SK-N-SH (cell line): ENCODE measurements around the gene HCRTR2. TPM values are rescaled to one million over a fixed set of nuclear protein-coding genes. Genes with fewer than 3 reads are reported as not detected.
"Not testable (repeated sequence)": the region's sequence is repeated elsewhere in the genome, so short reads cannot be mapped to it uniquely, and the experiment has no call there.

Source experiments
- CTCF ChIA-PET: fragments of 300-600, 350-600 bp; formaldehyde crosslinking; extraction: SDS; loops from one replicate; lab custom pipeline; 2021; lab: Yijun Ruan, JAX
- POLR2A ChIA-PET: fragments of 350-600 bp; sonication (Branson Sonifier 250); formaldehyde crosslinking; extraction: SDS; loops from one replicate; lab custom pipeline; 2020; ENCODE audit warnings: antibody characterized with exemption, inconsistent platforms; lab: Yijun Ruan, JAX
- DNase-seq: peaks from one replicate; pipeline ENCODE4 v3.0.0; 2012
- H2AFZ ChIP-seq: fragments of 200-600 bp; sonication (generic); 2 replicates; pipeline ENCODE4 v1.8.1; 2016; ENCODE audit warnings: antibody characterized with exemption, mild to moderate bottlenecking, low read depth
- H3F3A ChIP-seq: fragments of 200-600 bp; sonication (generic); replicated peaks from 2 replicates; pipeline ENCODE3; 2016; ENCODE audit warnings: antibody characterized with exemption, mild to moderate bottlenecking; ENCODE audit not compliant: insufficient read depth
- H3K27ac ChIP-seq, 2 experiments: fragments of 200-500 bp in 1 of 2; fragments of 200-600 bp in 1 of 2; sonication (Bioruptor generic) in 1 of 2; sonication (generic), shearing (Covaris generic) in 1 of 2; 2 replicates each; pipeline versions ENCODE4 v1.5.1 to v1.6.1; 2014 to 2016; ENCODE audit warnings: low read depth in 2 of 2, inconsistent platforms in 1 of 2, low read length in 1 of 2, mild to moderate bottlenecking in 1 of 2, mixed read lengths in 1 of 2
- H3K27me3 ChIP-seq: fragments of 200-600 bp; sonication (generic), shearing (Covaris generic); 2 replicates; pipeline ENCODE4 v1.6.1; 2016; ENCODE audit warnings: mixed run types; ENCODE audit not compliant: insufficient read depth
- H3K36me3 ChIP-seq, 2 experiments: fragments of 200-500 bp in 1 of 2; fragments of 200-600 bp in 1 of 2; sonication (Bioruptor generic) in 1 of 2; sonication (generic) in 1 of 2; replicated peaks in 1 of 2; 2 replicates each; pipeline versions ENCODE3 to v1.5.1; 2014 to 2016; ENCODE audit warnings: low read length in 1 of 2, mild to moderate bottlenecking in 1 of 2; ENCODE audit not compliant: insufficient read depth in 2 of 2, control insufficient read depth in 1 of 2
- H3K4me1 ChIP-seq, 2 experiments: fragments of 200-500 bp in 1 of 2; fragments of 200-600 bp in 1 of 2; sonication (Bioruptor generic) in 1 of 2; sonication (generic), shearing (Covaris generic) in 1 of 2; 2 replicates each; pipeline versions ENCODE4 v1.5.1 to v1.6.1; 2014 to 2016; ENCODE audit warnings: low read depth in 1 of 2, low read length in 1 of 2, mixed run types in 1 of 2; ENCODE audit not compliant: insufficient read depth in 2 of 2, control insufficient read depth in 1 of 2
- H3K4me2 ChIP-seq: fragments of 200-600 bp; sonication (generic), shearing (Covaris generic); 2 replicates; pipeline ENCODE4 v1.6.1; 2017; ENCODE audit warnings: mixed run types
- H3K4me3 ChIP-seq, 2 experiments: fragments of 200-500 bp in 1 of 2; fragments of 200-600 bp in 1 of 2; sonication (Bioruptor generic) in 1 of 2; sonication (generic), shearing (Covaris generic) in 1 of 2; 2 replicates each; pipeline versions ENCODE4 v1.5.1 to v1.8.1; 2014 to 2016; ENCODE audit warnings: low read depth in 2 of 2, inconsistent platforms in 1 of 2, low read length in 1 of 2, mild to moderate bottlenecking in 1 of 2, mixed read lengths in 1 of 2, moderate library complexity in 1 of 2
- H3K79me2 ChIP-seq: fragments of 200-600 bp; sonication (generic); 2 replicates; pipeline ENCODE4 v1.8.1; 2017; ENCODE audit warnings: mild to moderate bottlenecking; ENCODE audit not compliant: insufficient read depth
- H3K9ac ChIP-seq: fragments of 200-600 bp; sonication (generic); 2 replicates; pipeline ENCODE4 v1.6.1; 2017; ENCODE audit warnings: mixed run types
- H3K9me2 ChIP-seq: fragments of 200-600 bp; sonication (generic); 2 replicates; pipeline ENCODE4 v1.6.1; 2017; ENCODE audit warnings: mixed run types
- H3K9me3 ChIP-seq: fragments of 200-600 bp; sonication (generic); 2 replicates; pipeline ENCODE4 v1.6.1; 2017; ENCODE audit warnings: mixed run types, mild to moderate bottlenecking, moderate library complexity
- H4K20me1 ChIP-seq: fragments of 200-600 bp; sonication (generic); 2 replicates; pipeline ENCODE4 v1.6.1; 2017; ENCODE audit warnings: mild to moderate bottlenecking, mixed run types; ENCODE audit not compliant: insufficient read depth
- CHD2 ChIP-seq: fragments of 150-350 bp; IDR thresholded peaks from 2 replicates; pipeline ENCODE4 v1.6.1; 2018; ENCODE audit warnings: low read length; ENCODE audit not compliant: partially characterized antibody
- ELF1 ChIP-seq: IDR thresholded peaks from 2 replicates; pipeline ENCODE4 v1.4.0; 2012
- EZH2phosphoT487 ChIP-seq: fragments of 200-600 bp; sonication (generic); IDR thresholded peaks from 2 replicates; pipeline ENCODE4 v1.6.1; 2017; ENCODE audit warnings: low read depth, mixed run types, mild to moderate bottlenecking, antibody characterized with exemption, moderate library complexity, borderline replicate concordance
- FOSL2 ChIP-seq: IDR thresholded peaks from 2 replicates; pipeline ENCODE4 v1.4.0; 2012; ENCODE audit warnings: low read depth, mild to moderate bottlenecking, moderate library complexity, borderline replicate concordance
- GABPA ChIP-seq: IDR thresholded peaks from 2 replicates; pipeline ENCODE4 v1.4.0; 2012; ENCODE audit warnings: low read depth, mild to moderate bottlenecking
- POLR2AphosphoS5 ChIP-seq: IDR thresholded peaks from 2 replicates; pipeline ENCODE4 v1.6.1; 2012; ENCODE audit warnings: low read depth, low read length
- RAD21 ChIP-seq: IDR thresholded peaks from 2 replicates; pipeline ENCODE4 v1.6.1; 2012; ENCODE audit warnings: mild to moderate bottlenecking, low read length
- SIN3A ChIP-seq: IDR thresholded peaks from 2 replicates; pipeline ENCODE4 v1.6.1; 2012; ENCODE audit warnings: low read depth, mild to moderate bottlenecking, low read length, moderate library complexity, borderline replicate concordance
- SMC3 ChIP-seq: IDR thresholded peaks from 2 replicates; pipeline ENCODE4 v1.6.1; 2012; ENCODE audit warnings: low read depth, low read length, improper control_type of control experiment
- TAF1 ChIP-seq: IDR thresholded peaks from 2 replicates; pipeline ENCODE4 v1.6.1; 2012; ENCODE audit warnings: low read depth, mild to moderate bottlenecking, low read length, moderate library complexity, borderline replicate concordance
- TEAD4 ChIP-seq: IDR thresholded peaks from 2 replicates; pipeline ENCODE4 v1.4.0; 2012; ENCODE audit warnings: mild to moderate bottlenecking, borderline replicate concordance; ENCODE audit not compliant: insufficient read depth
- WGBS: methylation state at CpG from one replicate; pipeline ENCODE4 v1.1.6; 2017; ENCODE audit warnings: low lambda C conversion rate; 5-methylcytosine and 5-hydroxymethylcytosine counted together
- polyA plus RNA-seq, 3 experiments: library from polyadenylated mRNA; depleted of rRNA; stranded (reverse); fragments of >200 nt; gene quantifications; 2 replicates each; pipeline ENCODE4 v1.2.3, GENCODE V29; 2012
- TF ChIP-seq, protein P1 (sequence below): fragments of 200-600 bp; sonication (generic); IDR thresholded peaks from 2 replicates; pipeline ENCODE4 v1.6.1; 2017; ENCODE audit warnings: antibody characterized with exemption, mild to moderate bottlenecking, moderate library complexity
- TF ChIP-seq, protein P2 (sequence below): fragments of 150-350 bp; IDR thresholded peaks from 2 replicates; pipeline ENCODE4 v1.6.1; 2016; ENCODE audit warnings: mild to moderate bottlenecking, low read depth, low read length
- TF ChIP-seq, protein P3 (sequence below): IDR thresholded peaks from 2 replicates; pipeline ENCODE4; 2012
- TF ChIP-seq, protein P4 (sequence below): fragments of 150-350 bp; IDR thresholded peaks from 2 replicates; pipeline ENCODE4 v1.6.1; 2017; ENCODE audit warnings: antibody characterized with exemption, low read length, low read depth, borderline replicate concordance
- TF ChIP-seq, protein P5 (sequence below): IDR thresholded peaks from 2 replicates; pipeline ENCODE4 v1.4.0; 2012; ENCODE audit warnings: low read depth, borderline replicate concordance

HCRTR2 gene
- polyA plus RNA-seq, 1 of the 3 experiments (the other 2 are of a cell fraction): not detected

DNA sequence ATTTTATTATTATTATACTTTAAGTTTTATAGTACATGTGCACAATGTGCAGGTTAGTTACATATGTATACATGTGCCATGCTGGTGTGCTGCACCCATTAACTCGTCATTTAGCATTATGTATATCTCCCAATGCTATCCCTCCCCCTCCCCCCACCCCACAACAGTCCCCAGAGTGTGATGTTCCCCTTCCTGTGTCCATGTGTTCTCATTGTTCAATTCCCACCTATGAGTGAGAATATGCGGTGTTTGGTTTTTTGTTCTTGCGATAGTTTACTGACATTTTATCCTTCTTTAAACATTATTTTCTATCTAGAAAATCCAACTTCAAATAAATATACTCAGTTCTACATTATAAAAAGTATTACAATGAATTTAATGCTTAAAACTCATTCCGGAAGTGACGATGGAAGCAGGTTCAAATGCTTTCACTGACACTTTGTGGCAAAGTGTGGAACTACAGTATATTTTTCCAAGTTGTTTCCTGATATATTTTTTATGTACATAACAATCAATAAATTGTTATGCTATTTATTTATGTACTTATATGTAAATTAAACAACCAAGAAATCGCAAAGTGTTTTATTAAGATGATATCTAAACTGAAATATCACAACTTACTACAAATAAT is 66.8 kb downstream of the HCRTR2 start:
- DNase-seq: peak; percentile 9
- H3K79me2 ChIP-seq, H3K4me1 ChIP-seq, H3K9ac ChIP-seq, H2AFZ ChIP-seq, H3F3A ChIP-seq, H4K20me1 ChIP-seq, H3K4me2 ChIP-seq, H3K27ac ChIP-seq, POLR2A ChIA-PET, H3K9me2 ChIP-seq, H3K4me3 ChIP-seq, H3K27me3 ChIP-seq, H3K36me3 ChIP-seq, H3K9me3 ChIP-seq: not testable (repeated sequence)
- WGBS: 35% methylated on average over 6 of the region's 6 CpGs
- peak; percentile 68 for TF ChIP-seq RAD21
- TF ChIP-seq, protein P1, sequence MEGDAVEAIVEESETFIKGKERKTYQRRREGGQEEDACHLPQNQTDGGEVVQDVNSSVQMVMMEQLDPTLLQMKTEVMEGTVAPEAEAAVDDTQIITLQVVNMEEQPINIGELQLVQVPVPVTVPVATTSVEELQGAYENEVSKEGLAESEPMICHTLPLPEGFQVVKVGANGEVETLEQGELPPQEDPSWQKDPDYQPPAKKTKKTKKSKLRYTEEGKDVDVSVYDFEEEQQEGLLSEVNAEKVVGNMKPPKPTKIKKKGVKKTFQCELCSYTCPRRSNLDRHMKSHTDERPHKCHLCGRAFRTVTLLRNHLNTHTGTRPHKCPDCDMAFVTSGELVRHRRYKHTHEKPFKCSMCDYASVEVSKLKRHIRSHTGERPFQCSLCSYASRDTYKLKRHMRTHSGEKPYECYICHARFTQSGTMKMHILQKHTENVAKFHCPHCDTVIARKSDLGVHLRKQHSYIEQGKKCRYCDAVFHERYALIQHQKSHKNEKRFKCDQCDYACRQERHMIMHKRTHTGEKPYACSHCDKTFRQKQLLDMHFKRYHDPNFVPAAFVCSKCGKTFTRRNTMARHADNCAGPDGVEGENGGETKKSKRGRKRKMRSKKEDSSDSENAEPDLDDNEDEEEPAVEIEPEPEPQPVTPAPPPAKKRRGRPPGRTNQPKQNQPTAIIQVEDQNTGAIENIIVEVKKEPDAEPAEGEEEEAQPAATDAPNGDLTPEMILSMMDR: peak; percentile 68
- peak; percentile 27 for TF ChIP-seq SMC3
- CTCF ChIA-PET: interaction anchor here (2.2 kb wide), 1 partner anchor 524 kb away, joined by 4 read pairs; no protein-coding TSS in a partner anchor

DNA sequence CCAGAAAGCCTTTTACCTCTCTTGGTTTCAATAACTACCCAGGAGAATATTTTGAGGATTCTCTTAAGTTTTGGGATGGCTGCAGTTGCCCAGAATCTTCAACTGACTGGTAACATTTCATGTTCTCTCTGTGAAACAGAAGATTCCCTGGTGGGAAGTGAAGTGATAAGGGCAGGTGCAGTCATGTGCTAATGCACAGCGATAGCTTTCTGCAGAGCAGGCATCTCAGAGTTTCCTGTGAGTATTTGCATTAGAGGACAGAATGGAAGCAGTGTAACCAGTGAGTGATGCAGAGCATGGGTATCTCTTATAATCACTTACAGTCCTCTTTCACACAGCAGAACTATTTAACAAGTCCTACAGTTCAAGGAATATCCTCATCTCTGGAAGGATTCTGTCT is 76.1 kb downstream of the HCRTR2 start:
- no peaks in the 10 kb centered on the region for H3K9me3 ChIP-seq
- no peak overlapping the region for H2AFZ ChIP-seq
- DNase-seq: no peak
- no peaks in the 10 kb centered on the region for H3K9me2 ChIP-seq
- POLR2A ChIA-PET: no interaction called here
- CTCF ChIA-PET: no interaction called here
- H3K9ac ChIP-seq: no peak overlapping the region
- H3K4me3 ChIP-seq: no peak overlapping the region
- H3F3A ChIP-seq: no peaks in the 10 kb centered on the region
- H3K4me2 ChIP-seq: no peak overlapping the region
- no peaks in the 10 kb centered on the region for H4K20me1 ChIP-seq
- no peaks in the 10 kb centered on the region for H3K79me2 ChIP-seq
- H3K4me1 ChIP-seq: no peaks in the 10 kb centered on the region
- 0% methylated on average over 1 of the region's 1 CpG for WGBS
- H3K36me3 ChIP-seq: no peaks in the 10 kb centered on the region
- no peak overlapping the region for H3K27ac ChIP-seq
- H3K27me3 ChIP-seq: no peaks in the 10 kb centered on the region
- TF ChIP-seq, protein P2, sequence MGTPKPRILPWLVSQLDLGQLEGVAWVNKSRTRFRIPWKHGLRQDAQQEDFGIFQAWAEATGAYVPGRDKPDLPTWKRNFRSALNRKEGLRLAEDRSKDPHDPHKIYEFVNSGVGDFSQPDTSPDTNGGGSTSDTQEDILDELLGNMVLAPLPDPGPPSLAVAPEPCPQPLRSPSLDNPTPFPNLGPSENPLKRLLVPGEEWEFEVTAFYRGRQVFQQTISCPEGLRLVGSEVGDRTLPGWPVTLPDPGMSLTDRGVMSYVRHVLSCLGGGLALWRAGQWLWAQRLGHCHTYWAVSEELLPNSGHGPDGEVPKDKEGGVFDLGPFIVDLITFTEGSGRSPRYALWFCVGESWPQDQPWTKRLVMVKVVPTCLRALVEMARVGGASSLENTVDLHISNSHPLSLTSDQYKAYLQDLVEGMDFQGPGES: no peak
- no peak for TF ChIP-seq EZH2phosphoT487
- TF ChIP-seq, protein P3, sequence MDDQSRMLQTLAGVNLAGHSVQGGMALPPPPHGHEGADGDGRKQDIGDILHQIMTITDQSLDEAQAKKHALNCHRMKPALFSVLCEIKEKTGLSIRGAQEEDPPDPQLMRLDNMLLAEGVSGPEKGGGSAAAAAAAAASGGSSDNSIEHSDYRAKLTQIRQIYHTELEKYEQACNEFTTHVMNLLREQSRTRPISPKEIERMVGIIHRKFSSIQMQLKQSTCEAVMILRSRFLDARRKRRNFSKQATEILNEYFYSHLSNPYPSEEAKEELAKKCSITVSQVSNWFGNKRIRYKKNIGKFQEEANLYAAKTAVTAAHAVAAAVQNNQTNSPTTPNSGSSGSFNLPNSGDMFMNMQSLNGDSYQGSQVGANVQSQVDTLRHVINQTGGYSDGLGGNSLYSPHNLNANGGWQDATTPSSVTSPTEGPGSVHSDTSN: no peak
- TF ChIP-seq, protein P4, sequence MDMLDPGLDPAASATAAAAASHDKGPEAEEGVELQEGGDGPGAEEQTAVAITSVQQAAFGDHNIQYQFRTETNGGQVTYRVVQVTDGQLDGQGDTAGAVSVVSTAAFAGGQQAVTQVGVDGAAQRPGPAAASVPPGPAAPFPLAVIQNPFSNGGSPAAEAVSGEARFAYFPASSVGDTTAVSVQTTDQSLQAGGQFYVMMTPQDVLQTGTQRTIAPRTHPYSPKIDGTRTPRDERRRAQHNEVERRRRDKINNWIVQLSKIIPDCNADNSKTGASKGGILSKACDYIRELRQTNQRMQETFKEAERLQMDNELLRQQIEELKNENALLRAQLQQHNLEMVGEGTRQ: no peak
- TF ChIP-seq RAD21: no peak
- TF ChIP-seq, protein P5, sequence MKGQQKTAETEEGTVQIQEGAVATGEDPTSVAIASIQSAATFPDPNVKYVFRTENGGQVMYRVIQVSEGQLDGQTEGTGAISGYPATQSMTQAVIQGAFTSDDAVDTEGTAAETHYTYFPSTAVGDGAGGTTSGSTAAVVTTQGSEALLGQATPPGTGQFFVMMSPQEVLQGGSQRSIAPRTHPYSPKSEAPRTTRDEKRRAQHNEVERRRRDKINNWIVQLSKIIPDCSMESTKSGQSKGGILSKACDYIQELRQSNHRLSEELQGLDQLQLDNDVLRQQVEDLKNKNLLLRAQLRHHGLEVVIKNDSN: no peak
- no peak for TF ChIP-seq ELF1
- no peak for TF ChIP-seq CHD2
- no peak for TF ChIP-seq GABPA
- no peak for TF ChIP-seq FOSL2
- TF ChIP-seq TAF1: no peak
- no peak for TF ChIP-seq TEAD4
- no peak for TF ChIP-seq SIN3A
- TF ChIP-seq, protein P1: no peak
- TF ChIP-seq SMC3: no peak
- no peak for TF ChIP-seq POLR2AphosphoS5
